Mesangial cell (primary cell): ENCODE results near the gene UBE2L6. TPM values are rescaled to one million over a fixed set of nuclear protein-coding genes. Genes with fewer than 3 reads are reported as not detected.

Experiments used
- total RNA-seq: library from RNA; depleted of rRNA; stranded (reverse); fragments of >200 nt; gene quantifications from 2 replicates; pipeline ENCODE4 v1.2.3, GENCODE V29; 2015

UBE2L6 gene
- total RNA-seq, result 11.9 and 50.8 TPM in 2 replicates

GRCh38 chr11:57567515-57568329 is at the start of gene UBE2L6:
TSS of gene UBE2L6 (minus strand) at chr11:57567672. CDS start at chr11:57567611, 61 bp downstream.

DNA sequence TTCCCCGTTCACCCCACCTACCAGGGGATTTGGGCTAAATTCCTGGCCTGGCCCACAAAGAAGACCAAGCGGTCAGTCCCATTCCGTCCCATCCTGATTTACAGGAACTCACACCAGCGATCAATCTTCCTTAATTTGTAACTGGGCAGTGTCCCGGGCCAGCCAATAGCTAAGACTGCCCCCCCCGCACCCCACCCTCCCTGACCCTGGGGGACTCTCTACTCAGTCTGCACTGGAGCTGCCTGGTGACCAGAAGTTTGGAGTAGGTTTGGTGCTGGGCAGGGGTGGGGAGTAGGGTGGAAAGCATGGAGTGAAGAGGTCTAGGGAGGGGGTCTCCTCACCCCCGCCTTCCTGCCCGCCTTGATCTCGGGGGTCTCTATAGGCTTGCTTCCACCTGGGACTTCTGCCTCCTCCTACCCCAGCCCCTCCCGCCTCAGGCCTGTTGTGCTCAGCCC is 30.0 kb upstream of the UBE2L6 start, which contains the start of gene SERPING1:
TSS of gene SERPING1 (plus strand) at position 225 of the 455 bp plus-strand sequence. CDS start 586 bp downstream, outside the sequence.

DNA sequence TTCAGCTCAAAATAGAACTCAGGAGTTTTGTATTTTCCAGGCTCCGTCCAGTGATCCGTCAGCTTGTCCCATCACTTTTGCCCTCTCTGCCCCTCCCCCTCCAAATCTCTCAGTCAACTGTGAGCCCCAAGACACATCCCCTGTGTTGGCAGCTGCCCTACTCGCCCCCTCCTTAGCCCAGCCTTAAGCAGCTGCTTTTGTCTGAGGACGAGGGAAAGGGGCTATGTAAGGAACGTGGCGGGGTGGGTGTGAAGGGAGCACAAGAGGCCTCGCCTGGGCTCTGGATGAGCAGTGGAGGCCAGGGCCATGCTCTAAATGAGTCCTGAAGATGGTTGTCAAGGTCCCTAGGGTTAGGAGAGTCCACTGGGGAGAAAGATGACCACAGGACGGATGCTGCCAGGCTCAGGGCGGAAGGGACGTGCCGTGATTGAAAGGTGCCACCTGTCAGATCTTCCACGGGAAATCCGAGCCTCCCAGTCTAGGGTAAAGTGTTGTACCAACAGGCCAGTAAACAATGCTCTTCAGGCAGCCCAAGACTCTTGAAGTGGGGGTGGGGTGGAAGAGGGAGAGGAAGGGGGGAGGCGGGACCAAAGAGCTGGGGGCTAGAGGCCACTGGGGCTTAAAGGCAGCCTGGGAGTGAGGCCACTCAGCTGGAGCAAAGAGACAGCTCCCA is 30.4 kb downstream of the UBE2L6 start, which contains the start of gene SMTNL1:
TSS of gene SMTNL1 (plus strand) at position 649 of the 673 bp plus-strand sequence. CDS start 5,048 bp downstream, outside the sequence.

GRCh38 chr11:57530596-57531507 is 36.6 kb downstream of the UBE2L6 start, which contains the start of gene TIMM10:
TSS of gene TIMM10 (minus strand) at chr11:57530754. CDS start at chr11:57530189, 565 bp downstream.

DNA sequence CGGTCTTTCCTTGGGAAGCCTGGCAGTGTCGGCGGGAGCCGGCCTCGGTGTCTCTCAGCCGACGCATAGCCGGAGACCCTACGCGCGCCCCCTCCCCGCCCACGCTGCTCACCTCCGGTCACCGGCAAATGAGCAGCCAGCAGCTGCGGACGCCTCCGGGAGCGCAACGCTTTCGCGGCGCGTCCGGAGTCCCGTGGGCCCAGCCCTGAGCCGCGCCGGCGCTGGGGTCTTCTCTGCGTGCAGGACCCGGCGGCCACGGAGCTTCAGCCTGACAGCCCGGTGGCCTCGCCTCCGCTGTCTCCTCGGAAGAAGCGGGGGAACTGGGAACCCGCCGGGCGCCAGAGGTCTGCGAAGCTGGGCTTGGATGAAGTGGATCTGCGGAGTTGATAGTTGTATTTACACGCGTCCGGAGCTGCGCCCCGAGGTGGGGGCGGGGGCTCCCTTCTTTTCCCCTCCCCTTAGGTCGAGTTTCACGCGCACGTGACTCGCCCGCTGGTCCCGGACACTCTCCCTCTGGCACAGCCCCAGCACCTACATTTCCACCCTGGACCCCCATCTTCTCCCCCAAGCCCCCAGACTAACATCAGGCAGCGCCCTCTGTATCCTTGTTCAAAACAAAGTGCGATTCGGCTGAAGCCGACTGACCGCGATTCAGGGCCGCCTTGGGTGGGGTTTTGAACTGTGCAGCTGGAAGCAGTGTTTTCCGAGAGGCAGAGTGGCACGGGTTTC is 52.0 kb downstream of the UBE2L6 start, which contains the start of gene SLC43A1:
TSS of gene SLC43A1 (minus strand) at position 371 of the 729 bp plus-strand sequence. CDS start 1,591 bp downstream, outside the sequence.

Other genes starting within 250 kb of the UBE2L6 start
- 75.8 and 146 TPM in 2 replicates for gene TNKS1BP1, start 242.7 kb downstream of the UBE2L6 start, total RNA-seq
- gene SSRP1, start 231.8 kb downstream of the UBE2L6 start, total RNA-seq, result 74.0 and 131 TPM in 2 replicates
- gene P2RX3, start 229.3 kb downstream of the UBE2L6 start, total RNA-seq, result not detected in 2 replicates
- not detected in 2 replicates for gene PRG3, start 186.5 kb downstream of the UBE2L6 start, total RNA-seq
- gene PRG2, start 177.0 kb downstream of the UBE2L6 start, total RNA-seq, result not detected in 2 replicates
- 15.7 and 44.2 TPM in 2 replicates for gene SLC43A3, start 140.6 kb downstream of the UBE2L6 start, total RNA-seq
- 0.16 and 4.4 TPM in 2 replicates for gene RTN4RL2, start 107.1 kb downstream of the UBE2L6 start, total RNA-seq
- gene SLC43A1, start 52.0 kb downstream of the UBE2L6 start, total RNA-seq, result 9.8 and 12.4 TPM in 2 replicates
- 37.6 and 71.2 TPM in 2 replicates for gene TIMM10, start 36.9 kb downstream of the UBE2L6 start, total RNA-seq
- not detected in 2 replicates for gene SMTNL1, start 30.1 kb downstream of the UBE2L6 start, total RNA-seq
- gene SERPING1, start 30.0 kb upstream of the UBE2L6 start, total RNA-seq, result 5.1 and 28.6 TPM in 2 replicates
- 0.38 TPM in 1 of 2 replicates, not detected in the other for gene YPEL4, start 82.2 kb upstream of the UBE2L6 start, total RNA-seq
- gene CLP1, start 90.1 kb upstream of the UBE2L6 start, total RNA-seq, result 13.6 and 14.7 TPM in 2 replicates
- gene ZDHHC5, start 100.4 kb upstream of the UBE2L6 start, total RNA-seq, result 45.6 and 59.2 TPM in 2 replicates
- gene MED19, start 144.5 kb upstream of the UBE2L6 start, total RNA-seq, result 33.6 and 36.5 TPM in 2 replicates
- gene TMX2, start 144.9 kb upstream of the UBE2L6 start, total RNA-seq, result 54.0 and 69.1 TPM in 2 replicates
- gene SELENOH, start 173.8 kb upstream of the UBE2L6 start, total RNA-seq, result 141 and 172 TPM in 2 replicates
- not detected in 2 replicates for gene BTBD18, start 184.1 kb upstream of the UBE2L6 start, total RNA-seq
- gene CTNND1, start 194.1 kb upstream of the UBE2L6 start, total RNA-seq, result 76.8 and 97.1 TPM in 2 replicates